GM12878 (cell line): ENCODE measurements around the gene FXYD6. TPM values are rescaled to one million over a fixed set of nuclear protein-coding genes. Genes with fewer than 3 reads are reported as not detected.
A peak's percentile ranks its signal among the peaks of the same experiment; 100 is the strongest.

ENCODE experiments used
- ATAC-seq: fragments of 200-7000 bp; cut with Tn5 transposase; 3 replicates; pipeline ENCODE4 v1.9.1; 2020; ENCODE audit warnings: mild to moderate bottlenecking, moderate library complexity
- BruUV-seq: library from RNA; stranded (reverse); fragments of 400-500 nt; replicated peaks from 2 replicates; lab custom pipeline; 2021; lab: Mats Ljungman, UMichigan
- CTCF ChIA-PET: fragments of 300-600 bp; sonication (Branson Sonifier 250); formaldehyde crosslinking; extraction: SDS; loops from one replicate; lab custom pipeline; 2021; ENCODE audit warnings: inconsistent platforms; lab: Yijun Ruan, JAX
- POLR2A ChIA-PET: fragments of 350-600 bp; formaldehyde crosslinking; extraction: SDS; loops from one replicate; lab custom pipeline; 2021; ENCODE audit warnings: inconsistent platforms; lab: Charles Lee
- RAD21 ChIA-PET: fragments of 300-600 bp; sonication (Branson Sonifier 250); formaldehyde crosslinking; loops from one replicate; lab custom pipeline; 2023; ENCODE audit warnings: antibody characterized with exemption; ENCODE audit not compliant: unreplicated experiment; lab: Charles Lee
- SMC1A ChIA-PET: fragments of 300-600 bp; sonication (Branson Sonifier 250); formaldehyde crosslinking; loops from one replicate; lab custom pipeline; 2023; ENCODE audit not compliant: unreplicated experiment, uncharacterized antibody; lab: Charles Lee
- DNase-seq: peaks from one replicate; pipeline ENCODE4 v3.0.0-alpha.2; 2011; ENCODE audit warnings: low read depth, low spot score
- FAIRE-seq: peaks from 3 replicates; lab custom pipeline; 2011; peaks lifted over from hg19 to GRCh38; lab: Jason Lieb, UNC
- H2AFZ ChIP-seq: 2 replicates; pipeline ENCODE4 v1.6.0; 2011; ENCODE audit warnings: low read depth, low read length, control low read depth; ENCODE audit not compliant: control insufficient read depth
- H3K27ac ChIP-seq: 2 replicates; pipeline ENCODE4 v1.5.1; 2011; ENCODE audit warnings: control low read depth; ENCODE audit not compliant: control insufficient read depth, insufficient read depth
- H3K27me3 ChIP-seq, 2 experiments: replicated peaks in 1 of 2; 2 replicates each; pipeline versions ENCODE4 v1.6.0 to v1.6.1; 2011; ENCODE audit warnings: low read length in 1 of 2; ENCODE audit not compliant: control insufficient read depth in 2 of 2, insufficient read depth in 2 of 2
- H3K36me3 ChIP-seq, 2 experiments: 2 replicates each; pipeline ENCODE4 v1.5.1; 2011; ENCODE audit warnings: low read length in 1 of 2; ENCODE audit not compliant: control insufficient read depth in 2 of 2, insufficient read depth in 2 of 2
- H3K4me1 ChIP-seq: 2 replicates; pipeline ENCODE4 v1.6.1; 2011; ENCODE audit warnings: mild to moderate bottlenecking, low read length, moderate library complexity, mixed read lengths; ENCODE audit not compliant: control insufficient read depth, insufficient read depth
- H3K4me2 ChIP-seq: 2 replicates; pipeline ENCODE4 v1.6.0; 2011; ENCODE audit warnings: control low read depth; ENCODE audit not compliant: control insufficient read depth, insufficient read depth
- H3K4me3 ChIP-seq: fragments of 200-600 bp; sonication (generic); 2 replicates; pipeline ENCODE4 v1.5.1; 2016
- H3K79me2 ChIP-seq: 2 replicates; pipeline ENCODE4 v1.6.0; 2011; ENCODE audit warnings: low read length; ENCODE audit not compliant: control insufficient read depth, insufficient read depth
- H3K9ac ChIP-seq: 2 replicates; pipeline ENCODE4 v1.8.0; 2011; ENCODE audit warnings: low read length, control low read depth, mixed read lengths; ENCODE audit not compliant: control insufficient read depth, insufficient read depth
- H3K9me3 ChIP-seq: replicated peaks from 3 replicates; pipeline ENCODE4 v1.5.1; 2011; ENCODE audit warnings: mild to moderate bottlenecking, low read length; ENCODE audit not compliant: control insufficient read depth, insufficient read depth
- H4K20me1 ChIP-seq: 2 replicates; pipeline ENCODE4 v1.6.0; 2011; ENCODE audit not compliant: control insufficient read depth, insufficient read depth
- BCL11A ChIP-seq: IDR thresholded peaks from 2 replicates; pipeline ENCODE4 v1.6.1; 2011; ENCODE audit warnings: low read depth, low read length
- CBFB ChIP-seq: IDR thresholded peaks from 2 replicates; pipeline ENCODE4 v1.6.1; 2016; ENCODE audit warnings: antibody characterized with exemption, low read depth
- ESRRA ChIP-seq: IDR thresholded peaks from 2 replicates; pipeline ENCODE4 v1.6.1; 2012; ENCODE audit warnings: mild to moderate bottlenecking, low read length, improper control_type of control experiment
- ETV6 ChIP-seq, 2 experiments: fragments of 450-650 bp in 1 of 2; IDR thresholded peaks in 1 of 2; conservative IDR thresholded peaks in 1 of 2; 2 replicates each; pipeline ENCODE4 v1.6.1; 2014; ENCODE audit warnings: antibody characterized with exemption in 1 of 2, borderline replicate concordance in 1 of 2, low read depth in 1 of 2, mild to moderate bottlenecking in 1 of 2, moderate library complexity in 1 of 2
- NBN ChIP-seq: fragments of 450-650 bp; IDR thresholded peaks from 2 replicates; pipeline ENCODE4 v1.6.1; 2016
- RBBP5 ChIP-seq: fragments of 200-600 bp; sonication (generic); conservative IDR thresholded peaks from 2 replicates; pipeline ENCODE4 v1.6.1; 2016
- RELA ChIP-seq: fragments of 450-650 bp; IDR thresholded peaks from 2 replicates; pipeline ENCODE4 v1.8.0; 2014; ENCODE audit warnings: borderline replicate concordance; ENCODE audit not compliant: partially characterized antibody
- STAT1 ChIP-seq: fragments of 450-650 bp; conservative IDR thresholded peaks from 2 replicates; pipeline ENCODE4 v1.6.1; 2014; ENCODE audit warnings: antibody characterized with exemption, mild to moderate bottlenecking
- TAF1 ChIP-seq: IDR thresholded peaks from 2 replicates; pipeline ENCODE4 v1.6.1; 2011; ENCODE audit warnings: mild to moderate bottlenecking, low read depth, low read length, borderline replicate concordance
- TCF12 ChIP-seq: IDR thresholded peaks from 2 replicates; pipeline ENCODE4 v1.6.1; 2011; ENCODE audit warnings: low read depth, mild to moderate bottlenecking, low read length
- WRNIP1 ChIP-seq: IDR thresholded peaks from 2 replicates; pipeline ENCODE4 v1.6.1; 2011; ENCODE audit warnings: low read depth, low read length, improper control_type of control experiment, borderline replicate concordance
- ZNF274 ChIP-seq: IDR thresholded peaks from one replicate; pipeline ENCODE4 v1.8.0; 2011; ENCODE audit not compliant: insufficient read length, insufficient read depth
- WGBS: methylation state at CpG from one replicate; pipeline ENCODE4 v1.1.6; 2016; ENCODE audit warnings: low lambda C conversion rate; ENCODE audit not compliant: insufficient replicate concordance, insufficient coverage; ENCODE audit errors: missing lambda C conversion rate; 5-methylcytosine and 5-hydroxymethylcytosine counted together
- in situ Hi-C: fragments of 300-500 bp; cut with MboI; formaldehyde crosslinking; loops from 9 replicates; pipeline ENCODE4 v1.14.3; 2018; ENCODE audit warnings: mixed read lengths
- intact Hi-C: fragments of 100-400 bp; cut with micrococcal nuclease; formaldehyde crosslinking; loops from one replicate; pipeline ENCODE4 v1.14.2; 2022; ENCODE audit not compliant: unreplicated experiment
- polyA plus RNA-seq, 11 experiments: library from polyadenylated mRNA; depleted of rRNA in 4 of 11; unstranded in 6 of 11; stranded (reverse) in 5 of 11; fragments of >200 nt; fragmentation: Nextera tagmentation in 4 of 11; fragmentation: Illumina TruSeq in 1 of 11; extraction: Ambion mirVana in 4 of 11; extraction: Trizol in 1 of 11; gene quantifications; 1 replicate in 1 of 11; 2 replicates in 10 of 11; pipeline versions ENCODE4 v1.2.1 to v1.2.3, GENCODE V29; 2011 to 2016; ENCODE audit warnings: inconsistent platforms in 2 of 11, missing spikeins in 2 of 11, low read depth in 1 of 11
- total RNA-seq, 4 experiments: library from RNA; depleted of rRNA in 3 of 4; stranded (reverse); fragments of >200 nt in 3 of 4; fragmentation: Illumina TruSeq in 1 of 4; extraction: Trizol in 1 of 4; gene quantifications; 2 replicates each; pipeline versions ENCODE4 v1.2.1 to v1.2.3, GENCODE V29; 2013 to 2021
- TF ChIP-seq, protein P1 (sequence below): IDR thresholded peaks from 2 replicates; pipeline ENCODE4 v1.6.1; 2011; ENCODE audit warnings: mild to moderate bottlenecking, low read depth, low read length, moderate library complexity; ENCODE audit not compliant: insufficient replicate concordance
- TF ChIP-seq, protein P2 (sequence below): fragments of 450-650 bp; IDR thresholded peaks from 2 replicates; pipeline ENCODE4 v1.6.1; 2016; ENCODE audit warnings: mild to moderate bottlenecking

The FXYD6 gene
- total and polyA plus RNA-seq, 10 of the 15 experiments (the other 5 are each of a cell fraction or from before 2014, with no cell fraction given): 0.09 to 2.0 (median 0.23) TPM; not detected in 2

DNA sequence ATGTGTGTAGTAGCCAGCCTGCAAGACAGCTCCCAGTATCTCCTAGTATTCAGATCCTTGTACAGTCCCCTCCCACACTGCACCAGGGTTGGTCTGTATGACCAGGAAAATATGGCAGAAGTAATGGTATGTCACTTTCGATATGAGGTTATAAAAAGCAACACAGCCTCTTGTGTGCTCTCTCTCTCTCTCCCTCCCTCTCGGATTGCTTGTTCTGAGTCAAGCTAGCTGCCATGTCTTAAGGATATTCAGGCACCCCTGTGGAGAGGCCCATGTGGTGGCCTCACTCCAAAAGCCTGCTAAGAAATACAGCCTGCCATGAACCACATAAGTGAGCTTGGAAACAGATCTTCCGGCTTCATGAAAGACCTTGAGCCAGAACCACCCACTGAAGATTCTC, 25.4 kb downstream of the FXYD6 start:
- ATAC-seq (peak; percentile 14; the same call in 2 of the 3 replicates), FAIRE-seq (no peak)
- H3K27me3 ChIP-seq: no peaks in the 10 kb centered on the region; a peak in 2 of 4 replicates
- in situ Hi-C loops (no loop called here), intact Hi-C loops (no loop called here)
- POLR2A ChIA-PET: no interaction called here
- RAD21 ChIA-PET: interaction anchor here (1.0 to 1.9 kb wide), 3 partner anchors 94 to 100 kb away, joined by 3 to 6 read pairs (median 3); no protein-coding TSS in a partner anchor
- no peak overlapping the region for H2AFZ ChIP-seq
- no peaks in the 10 kb centered on the region for H3K36me3 ChIP-seq
- TF ChIP-seq ETV6 (conservative IDR thresholded peaks at IDR 0.05 in 1 of 2, IDR thresholded peaks at IDR 0.05 in 1 of 2; ENCODE audit: borderline replicate concordance in 1 of 2, low read depth in 1 of 2) (no peak), ESRRA (no peak), BCL11A (no peak), RELA (no peak), ZNF274 (no peak), TCF12 (no peak), NBN (no peak), WRNIP1 (no peak), RBBP5 (no peak), STAT1 (no peak), CBFB (no peak), TAF1 (no peak)
- TF ChIP-seq, protein P1, sequence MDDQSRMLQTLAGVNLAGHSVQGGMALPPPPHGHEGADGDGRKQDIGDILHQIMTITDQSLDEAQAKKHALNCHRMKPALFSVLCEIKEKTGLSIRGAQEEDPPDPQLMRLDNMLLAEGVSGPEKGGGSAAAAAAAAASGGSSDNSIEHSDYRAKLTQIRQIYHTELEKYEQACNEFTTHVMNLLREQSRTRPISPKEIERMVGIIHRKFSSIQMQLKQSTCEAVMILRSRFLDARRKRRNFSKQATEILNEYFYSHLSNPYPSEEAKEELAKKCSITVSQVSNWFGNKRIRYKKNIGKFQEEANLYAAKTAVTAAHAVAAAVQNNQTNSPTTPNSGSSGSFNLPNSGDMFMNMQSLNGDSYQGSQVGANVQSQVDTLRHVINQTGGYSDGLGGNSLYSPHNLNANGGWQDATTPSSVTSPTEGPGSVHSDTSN: no peak
- TF ChIP-seq, protein P2, sequence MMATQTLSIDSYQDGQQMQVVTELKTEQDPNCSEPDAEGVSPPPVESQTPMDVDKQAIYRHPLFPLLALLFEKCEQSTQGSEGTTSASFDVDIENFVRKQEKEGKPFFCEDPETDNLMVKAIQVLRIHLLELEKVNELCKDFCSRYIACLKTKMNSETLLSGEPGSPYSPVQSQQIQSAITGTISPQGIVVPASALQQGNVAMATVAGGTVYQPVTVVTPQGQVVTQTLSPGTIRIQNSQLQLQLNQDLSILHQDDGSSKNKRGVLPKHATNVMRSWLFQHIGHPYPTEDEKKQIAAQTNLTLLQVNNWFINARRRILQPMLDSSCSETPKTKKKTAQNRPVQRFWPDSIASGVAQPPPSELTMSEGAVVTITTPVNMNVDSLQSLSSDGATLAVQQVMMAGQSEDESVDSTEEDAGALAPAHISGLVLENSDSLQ: no peak
- TF ChIP-seq, all 136 proteins: peak for 0
- H3K4me1 ChIP-seq: no peaks in the 10 kb centered on the region
- no peaks in the 10 kb centered on the region for H4K20me1 ChIP-seq
- no peak overlapping the region for H3K4me2 ChIP-seq
- no peak for DNase-seq
- H3K79me2 ChIP-seq: no peaks in the 10 kb centered on the region
- peaks cover 2% of the 10 kb centered on the region; the same call in 2 of the 3 replicates for H3K9me3 ChIP-seq
- BruUV-seq: no TSS peak
- H3K27ac ChIP-seq: no peak overlapping the region
- no peak overlapping the region for H3K9ac ChIP-seq
- H3K4me3 ChIP-seq: no peak overlapping the region
- WGBS: 37% methylated on average over 3 of the region's 3 CpGs
- CTCF ChIA-PET: interaction anchor here (0.9 to 3.4 kb wide), 8 partner anchors 10 to 202 kb away, joined by 3 to 15 read pairs (median 3); no protein-coding TSS in a partner anchor
- SMC1A ChIA-PET: interaction anchor here (0.7 to 1.7 kb wide), 6 partner anchors 17 to 202 kb away, joined by 3 to 4 read pairs (median 3); no protein-coding TSS in a partner anchor
